Measurements from ENCODE around the gene COMMD6. TPM values are rescaled to one million over a fixed set of nuclear protein-coding genes. Genes with fewer than 3 reads are reported as not detected.
A peak's percentile ranks its signal among the peaks of the same experiment; 100 is the strongest.

COMMD6 gene
- total RNA-seq, 1 donor from 2014 or later = 46.7 TPM

DNA sequence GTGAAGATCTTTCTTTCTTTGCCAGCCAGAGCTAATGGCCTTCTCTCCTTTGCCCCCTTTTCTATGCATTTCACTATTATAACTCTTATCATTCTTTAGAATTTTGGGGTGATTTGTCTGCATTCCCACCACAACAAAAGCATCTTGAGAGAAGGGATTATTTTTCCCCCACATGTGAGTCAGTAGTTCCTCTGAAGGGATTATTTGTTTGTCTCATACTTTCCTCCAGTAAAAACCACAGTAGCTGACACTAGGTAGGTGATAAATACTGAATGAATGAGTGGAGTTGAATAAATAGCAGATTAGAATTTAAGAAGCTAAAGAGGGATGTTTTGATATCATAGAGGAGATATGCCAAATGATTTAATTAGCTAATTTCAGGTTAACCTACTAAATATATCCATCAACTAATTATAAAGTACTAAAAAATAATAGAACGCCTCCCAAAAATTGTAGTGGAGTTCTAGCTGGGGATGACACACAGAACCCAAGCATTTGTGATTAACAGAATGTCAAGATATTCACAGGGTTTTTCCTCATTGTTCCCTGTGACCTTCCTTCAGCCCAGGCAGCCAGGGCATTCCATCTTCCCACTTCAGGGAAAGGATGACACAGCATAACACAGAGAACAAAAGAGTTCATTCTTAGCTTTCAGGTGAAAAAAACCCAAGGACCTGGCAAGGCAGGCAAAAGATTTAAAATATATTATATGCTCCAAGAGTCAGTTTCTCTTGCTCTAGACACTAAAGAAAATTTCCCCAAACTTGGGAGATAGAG is 52.2 kb downstream of the COMMD6 start:
- ATAC-seq = no peak

DNA sequence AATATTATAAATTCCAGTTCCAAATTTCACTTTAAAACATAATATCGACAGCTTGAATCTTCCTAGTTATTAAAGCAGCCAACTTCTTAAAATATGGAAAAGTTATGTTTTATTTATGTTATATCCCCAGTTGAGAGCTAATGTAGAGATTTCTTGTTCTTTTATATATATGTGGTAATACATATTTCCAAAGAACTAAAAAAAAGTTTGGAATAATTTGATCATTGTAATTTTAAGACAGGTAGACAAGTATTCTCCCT is 54.9 kb downstream of the COMMD6 start:
- ATAC-seq = no peak

More for the DNA sequence above, 52.2 kb downstream of the COMMD6 start:
- no peak for DNase-seq (ENCODE audit: low spot score)

DNA sequence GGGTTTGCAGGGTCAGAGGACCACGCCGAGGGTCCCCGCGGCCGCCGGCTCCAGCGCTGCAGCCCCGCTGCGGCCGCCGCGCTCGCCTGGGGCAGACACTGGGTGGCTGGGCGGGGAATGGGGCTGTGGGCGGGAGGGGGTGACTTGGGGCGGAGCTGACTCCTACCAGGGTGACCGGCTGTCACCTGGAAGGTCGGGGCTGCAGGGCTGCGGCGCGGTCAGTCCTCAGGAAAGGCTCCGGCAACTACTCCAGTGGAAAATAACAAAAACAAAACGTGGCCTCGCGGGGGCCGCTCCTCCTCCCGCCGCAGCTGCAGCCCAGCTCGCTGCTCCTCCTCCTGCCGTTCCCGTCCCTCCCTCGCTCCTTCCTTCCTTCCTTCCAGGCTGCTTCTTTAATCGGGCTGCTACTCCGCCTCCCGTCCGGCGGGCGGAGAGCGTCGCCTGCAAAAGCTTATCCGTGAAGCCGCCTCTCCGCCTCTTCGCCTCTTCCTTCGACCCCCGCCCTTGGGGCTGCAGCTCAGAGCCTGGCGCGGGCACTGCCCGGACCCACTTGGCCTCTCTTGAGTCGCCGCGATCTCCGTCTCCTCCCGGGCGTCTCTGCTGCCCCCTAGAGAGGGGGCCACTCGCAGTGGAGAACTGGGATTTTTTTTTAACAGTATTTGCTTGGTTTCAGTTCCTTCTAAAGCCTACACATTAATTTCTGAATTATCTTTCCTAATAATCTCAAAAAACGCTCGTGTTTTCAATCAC is 55.4 kb downstream of the COMMD6 start, which contains the start of gene TBC1D4:
Gene TBC1D4 (minus strand): TSS at position 100 of the 750 bp plus-strand sequence. CDS start 402 bp downstream, outside the sequence.
- DNase-seq (ENCODE audit: low spot score) = peak; percentile 86
- peak; percentile 90 for ATAC-seq

More for the DNA sequence above, 54.9 kb downstream of the COMMD6 start:
- no peak for DNase-seq (ENCODE audit: low spot score)

DNA sequence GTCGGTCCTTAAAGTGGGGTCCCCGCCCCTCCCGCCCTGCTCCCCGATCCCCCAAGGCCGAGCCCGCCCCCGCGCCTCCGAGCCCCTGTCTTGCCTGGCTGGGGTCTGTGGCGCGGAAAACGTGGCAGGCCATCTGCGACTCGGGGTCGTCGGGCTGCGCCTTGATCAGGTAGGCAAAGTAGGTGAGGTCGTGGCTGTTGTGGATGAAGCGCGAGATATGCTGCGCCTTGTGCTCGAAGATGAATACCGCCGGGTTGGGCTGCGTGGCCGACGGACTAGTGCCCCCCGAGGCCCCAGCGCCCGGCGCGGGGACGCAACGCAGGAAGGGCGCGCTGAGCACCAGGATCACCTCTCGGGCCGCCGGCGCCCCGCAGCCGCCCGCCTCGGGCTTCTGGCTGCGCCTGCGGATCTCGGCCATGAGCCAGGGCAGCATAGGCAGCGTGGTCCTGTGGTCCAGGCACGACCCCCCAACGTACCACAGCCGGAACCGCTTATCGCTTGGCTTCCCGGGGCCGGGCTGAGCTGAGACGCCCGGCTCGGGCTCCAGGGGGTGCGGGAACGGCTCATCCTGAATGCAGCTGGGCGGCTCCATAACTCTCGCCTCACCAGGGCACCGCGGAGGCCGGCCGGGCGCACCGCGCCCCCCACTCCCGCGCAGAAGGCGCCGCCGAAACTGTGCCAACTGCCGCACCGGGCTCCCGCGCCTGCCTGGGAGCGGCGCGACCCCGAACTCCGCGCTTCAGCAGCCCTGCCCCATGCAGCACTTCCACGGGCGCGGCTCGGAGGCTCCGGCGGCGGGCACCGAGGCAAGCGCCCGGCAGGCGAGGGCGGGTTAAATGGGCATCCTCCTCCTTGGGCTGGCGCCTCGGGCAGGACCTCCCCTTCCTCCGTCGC is 56.2 kb downstream of the COMMD6 start:
- no peak for DNase-seq (ENCODE audit: low spot score)

GRCh38 chr13:75480671-75481175 is 56.9 kb downstream of the COMMD6 start:
- ATAC-seq (peak; percentile 40), DNase-seq (ENCODE audit: low spot score) (peak; percentile 57)

More for the DNA sequence above, 56.2 kb downstream of the COMMD6 start:
- ATAC-seq = peak; percentile 62

GRCh38 chr13:75479102-75479740 is 58.4 kb downstream of the COMMD6 start:
- no peak for DNase-seq (ENCODE audit: low spot score)

GRCh38 chr13:75478659-75479058 is 59.0 kb downstream of the COMMD6 start:
- DNase-seq (ENCODE audit: low spot score) (no peak), ATAC-seq (no peak)

More at GRCh38 chr13:75479102-75479740, 58.4 kb downstream of the COMMD6 start:
- no peak for ATAC-seq

Other genes with a start within 250 kb of the COMMD6 start
- 9.5 TPM for gene TBC1D4, start 55.7 kb downstream of the COMMD6 start, total RNA-seq
- 15.5 TPM for gene UCHL3, start 11.9 kb upstream of the COMMD6 start, total RNA-seq
- 52.0 TPM for gene LMO7, start 98.5 kb upstream of the COMMD6 start, total RNA-seq